22Rv1 (cell line): ENCODE data around the gene HOXA4.

Source experiments
- ZFX ChIP-seq: fragments of 450-650 bp; IDR thresholded peaks from 2 replicates; pipeline ENCODE4 v1.6.1; 2017; ENCODE audit warnings: antibody characterized with exemption, borderline replicate concordance
- TF ChIP-seq, protein P1 (sequence below): fragments of 450-650 bp; IDR thresholded peaks from 2 replicates; pipeline ENCODE4 v1.5.1; 2017; ENCODE audit warnings: mild to moderate bottlenecking

DNA sequence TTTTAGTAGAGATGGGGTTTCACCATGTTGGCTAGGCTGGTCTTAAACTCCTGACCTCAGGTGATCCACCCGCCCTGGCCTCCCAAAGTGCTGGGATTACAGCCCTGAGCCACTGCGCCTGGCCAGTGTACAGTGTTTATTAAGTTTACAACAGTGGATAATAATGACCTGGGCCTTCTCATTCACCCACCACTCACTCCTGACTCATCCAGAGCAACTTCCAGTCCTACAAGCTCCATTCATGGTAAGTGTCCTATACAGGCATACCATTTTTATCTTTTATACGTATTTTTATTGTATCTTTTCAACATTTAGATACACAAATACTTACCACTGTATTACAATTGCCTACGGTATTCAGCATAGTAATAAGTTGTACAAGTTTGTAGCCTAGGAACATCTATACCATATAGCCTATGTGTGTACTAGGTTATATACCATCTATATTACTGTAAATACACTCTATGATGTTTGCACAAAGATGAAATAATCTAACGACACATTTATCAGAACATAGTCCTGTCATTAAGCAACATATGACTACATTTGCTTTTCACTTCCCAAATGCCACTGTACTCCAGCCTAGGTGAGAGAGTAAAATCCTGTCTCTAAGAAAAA lies 51.8 kb downstream of the HOXA4 start:
- TF ChIP-seq, protein P1, sequence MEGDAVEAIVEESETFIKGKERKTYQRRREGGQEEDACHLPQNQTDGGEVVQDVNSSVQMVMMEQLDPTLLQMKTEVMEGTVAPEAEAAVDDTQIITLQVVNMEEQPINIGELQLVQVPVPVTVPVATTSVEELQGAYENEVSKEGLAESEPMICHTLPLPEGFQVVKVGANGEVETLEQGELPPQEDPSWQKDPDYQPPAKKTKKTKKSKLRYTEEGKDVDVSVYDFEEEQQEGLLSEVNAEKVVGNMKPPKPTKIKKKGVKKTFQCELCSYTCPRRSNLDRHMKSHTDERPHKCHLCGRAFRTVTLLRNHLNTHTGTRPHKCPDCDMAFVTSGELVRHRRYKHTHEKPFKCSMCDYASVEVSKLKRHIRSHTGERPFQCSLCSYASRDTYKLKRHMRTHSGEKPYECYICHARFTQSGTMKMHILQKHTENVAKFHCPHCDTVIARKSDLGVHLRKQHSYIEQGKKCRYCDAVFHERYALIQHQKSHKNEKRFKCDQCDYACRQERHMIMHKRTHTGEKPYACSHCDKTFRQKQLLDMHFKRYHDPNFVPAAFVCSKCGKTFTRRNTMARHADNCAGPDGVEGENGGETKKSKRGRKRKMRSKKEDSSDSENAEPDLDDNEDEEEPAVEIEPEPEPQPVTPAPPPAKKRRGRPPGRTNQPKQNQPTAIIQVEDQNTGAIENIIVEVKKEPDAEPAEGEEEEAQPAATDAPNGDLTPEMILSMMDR: no peak
- TF ChIP-seq ZFX: no peak
